GM19238 (cell line): ENCODE data around the gene AMPH.
"Not testable (repeated sequence)": the region's sequence is repeated elsewhere in the genome, so short reads cannot be mapped to it uniquely, and the experiment has no call there.

Experiments
- DNase-seq: peaks from one replicate; pipeline ENCODE4 v3.0.0; 2011; ENCODE audit warnings: low spot score; ENCODE audit not compliant: insufficient read length

The AMPH gene

GRCh38 chr7:38628630-38629385 lies 2.4 kb downstream of the AMPH start:
- DNase-seq: no peak

- no peak for DNase-seq
These were observed 5.3 kb downstream of the AMPH start for GRCh38 chr7:38625866-38626265.

GRCh38 chr7:38615665-38616064 lies 15.5 kb downstream of the AMPH start:
- no peak for DNase-seq

- DNase-seq: no peak
These were observed 23.7 kb downstream of the AMPH start for GRCh38 chr7:38607466-38607865.

GRCh38 chr7:38600741-38601140 lies 30.4 kb downstream of the AMPH start:
- no peak for DNase-seq

- DNase-seq: no peak
These were observed 36.2 kb downstream of the AMPH start for GRCh38 chr7:38594949-38595348.

- DNase-seq: no peak
These were observed 38.4 kb downstream of the AMPH start for GRCh38 chr7:38592737-38593288.

GRCh38 chr7:38585572-38586354 lies 45.4 kb downstream of the AMPH start:
- DNase-seq: no peak

- no peak for DNase-seq
These were observed 46.5 kb downstream of the AMPH start for GRCh38 chr7:38584443-38585210.

GRCh38 chr7:38580485-38580884 lies 50.7 kb downstream of the AMPH start:
- DNase-seq: no peak

- DNase-seq: no peak
These were observed 57.1 kb downstream of the AMPH start for GRCh38 chr7:38574086-38574485.

GRCh38 chr7:38571620-38572019 lies 59.6 kb downstream of the AMPH start:
- DNase-seq: not testable (repeated sequence)

- no peak for DNase-seq
These were observed 62.7 kb downstream of the AMPH start for GRCh38 chr7:38568497-38568896.

- DNase-seq: no peak
These were observed 65.9 kb downstream of the AMPH start for GRCh38 chr7:38565289-38565688.

- DNase-seq: no peak
These were observed 67.4 kb downstream of the AMPH start for GRCh38 chr7:38563741-38564140.

- DNase-seq: no peak
These were observed 70.0 kb downstream of the AMPH start for GRCh38 chr7:38561166-38561565.

- no peak for DNase-seq
These were observed 72.3 kb downstream of the AMPH start for GRCh38 chr7:38558761-38559345.

GRCh38 chr7:38554586-38554985 lies 76.6 kb downstream of the AMPH start:
- DNase-seq: no peak

- no peak for DNase-seq
These were observed 80.3 kb downstream of the AMPH start for GRCh38 chr7:38550836-38551235.

GRCh38 chr7:38548605-38549004 lies 82.6 kb downstream of the AMPH start:
- DNase-seq: no peak

- DNase-seq: no peak
These were observed 84.4 kb downstream of the AMPH start for GRCh38 chr7:38546763-38547162.
